CD14-positive monocyte (primary cell): ENCODE measurements around the gene HPRT1. TPM values are rescaled to one million over a fixed set of nuclear protein-coding genes. Genes with fewer than 3 reads are reported as not detected.
A peak's percentile ranks its signal among the peaks of the same experiment; 100 is the strongest.

Experiments used
- DNase-seq, 3 donors: peaks; one replicate each; pipeline ENCODE4 v3.0.0-alpha.2; 2011 to 2022
- H2AFZ ChIP-seq: 2 replicates; pipeline ENCODE4 v1.6.0; 2012; ENCODE audit warnings: mild to moderate bottlenecking, low read depth, low read length, inconsistent platforms; ENCODE audit not compliant: insufficient read depth, poor library complexity, severe bottlenecking
- H3K27ac ChIP-seq, 2 donors: 1 replicate in 1 of 2; 2 replicates in 1 of 2; pipeline ENCODE4 v1.5.1; 2012 to 2013; ENCODE audit warnings: low read length in 2 of 2, control low read depth in 1 of 2, inconsistent platforms in 1 of 2, low read depth in 1 of 2, mild to moderate bottlenecking in 1 of 2
- H3K27me3 ChIP-seq, 2 donors: one replicate each; pipeline versions ENCODE4 v1.6.0 to v1.6.1; 2011 to 2013; ENCODE audit warnings: low read length in 2 of 2; ENCODE audit not compliant: control insufficient read depth in 2 of 2, insufficient read depth in 2 of 2
- H3K36me3 ChIP-seq, 2 donors: replicated peaks in 1 of 2; 1 replicate in 1 of 2; 2 replicates in 1 of 2; pipeline versions ENCODE4 v1.5.1 to v1.6.1; 2012 to 2013; ENCODE audit warnings: low read length in 2 of 2, control low read depth in 1 of 2, inconsistent platforms in 1 of 2, mild to moderate bottlenecking in 1 of 2; ENCODE audit not compliant: insufficient read depth in 2 of 2, control insufficient read depth in 1 of 2
- H3K4me1 ChIP-seq, 2 donors: 1 replicate in 1 of 2; 2 replicates in 1 of 2; pipeline versions ENCODE4 v1.5.1 to v1.6.1; 2012 to 2013; ENCODE audit warnings: low read length in 2 of 2, control low read depth in 1 of 2, inconsistent platforms in 1 of 2, mild to moderate bottlenecking in 1 of 2, moderate library complexity in 1 of 2; ENCODE audit not compliant: insufficient read depth in 2 of 2, control insufficient read depth in 1 of 2
- H3K4me2 ChIP-seq: replicated peaks from 2 replicates; pipeline ENCODE3; 2012; ENCODE audit warnings: low read length, moderate library complexity, mild to moderate bottlenecking; ENCODE audit not compliant: poor library complexity, severe bottlenecking; ENCODE audit errors: extremely low read depth
- H3K4me3 ChIP-seq, 3 experiments: fragments of 200-600 bp in 1 of 3; sonication (generic) in 1 of 3; replicated peaks in 1 of 3; 1 replicate in 2 of 3; 2 replicates in 1 of 3; pipeline ENCODE4 v1.5.1; 2011 to 2013; ENCODE audit warnings: low read length in 3 of 3, mild to moderate bottlenecking in 3 of 3, control low read depth in 2 of 3, low read depth in 2 of 3, inconsistent platforms in 1 of 3, moderate library complexity in 1 of 3
- H3K79me2 ChIP-seq: 2 replicates; pipeline ENCODE4 v1.6.0; 2012; ENCODE audit warnings: mild to moderate bottlenecking, control low read depth, inconsistent platforms, low read length, moderate library complexity; ENCODE audit not compliant: insufficient read depth
- H3K9ac ChIP-seq: 2 replicates; pipeline ENCODE4 v1.6.0; 2017; ENCODE audit warnings: low read length, mild to moderate bottlenecking; ENCODE audit not compliant: insufficient read depth, poor library complexity, severe bottlenecking
- H3K9me3 ChIP-seq, 2 donors: replicated peaks in 1 of 2; 1 replicate in 1 of 2; 2 replicates in 1 of 2; pipeline versions ENCODE4 v1.5.1 to v1.6.1; 2012 to 2013; ENCODE audit warnings: low read length in 2 of 2, control low read depth in 1 of 2; ENCODE audit not compliant: control insufficient read depth in 1 of 2, insufficient read depth in 1 of 2
- H4K20me1 ChIP-seq: 2 replicates; pipeline ENCODE4 v1.6.0; 2012; ENCODE audit warnings: mild to moderate bottlenecking, low read length, control low read depth, moderate library complexity; ENCODE audit not compliant: insufficient read depth
- H3K27ac Mint-ChIP-seq, 7 donors: one replicate each; pipeline ENCODE4 v1.8.0; 2020; ENCODE audit warnings: mild to moderate bottlenecking in 7 of 7, mixed read lengths in 7 of 7, moderate library complexity in 6 of 7, inconsistent platforms in 2 of 7
- H3K27me3 Mint-ChIP-seq, 3 donors: one replicate each; pipeline ENCODE4 v1.8.0; 2021 to 2022; ENCODE audit warnings: low read depth in 3 of 3, mild to moderate bottlenecking in 3 of 3, mixed read lengths in 3 of 3, moderate library complexity in 3 of 3, inconsistent platforms in 1 of 3
- H3K36me3 Mint-ChIP-seq, 2 donors: one replicate each; pipeline ENCODE4 v1.8.0; 2020; ENCODE audit warnings: mixed read lengths in 2 of 2, inconsistent platforms in 1 of 2, mild to moderate bottlenecking in 1 of 2
- H3K4me1 Mint-ChIP-seq: one replicate; pipeline ENCODE4 v1.8.0; 2020; ENCODE audit warnings: mild to moderate bottlenecking, mixed read lengths
- H3K4me3 Mint-ChIP-seq, 2 donors: one replicate each; pipeline ENCODE4 v1.8.0; 2020; ENCODE audit warnings: mild to moderate bottlenecking in 2 of 2, mixed read lengths in 2 of 2, moderate library complexity in 1 of 2
- H3K9me3 Mint-ChIP-seq, 7 donors: one replicate each; pipeline ENCODE4 v1.8.0; 2020 to 2022; ENCODE audit warnings: mixed read lengths in 7 of 7, mild to moderate bottlenecking in 6 of 7, moderate library complexity in 6 of 7, inconsistent platforms in 2 of 7
- CTCF ChIP-seq: fragments of 200-600 bp; IDR thresholded peaks from one replicate; pipeline ENCODE4 v1.8.0; 2022; ENCODE audit warnings: antibody characterized with exemption, mild to moderate bottlenecking
- WGBS: methylation state at CpG from one replicate; pipeline ENCODE4 v1.1.5; 2013; ENCODE audit warnings: missing lambda C conversion rate; ENCODE audit not compliant: insufficient coverage; 5-methylcytosine and 5-hydroxymethylcytosine counted together
- intact Hi-C, 2 donors: fragments of 100-400 bp; cut with micrococcal nuclease; formaldehyde crosslinking; loops; one replicate each; pipeline versions ENCODE4 v1.15.0 to v1.15.1; 2023
- polyA plus RNA-seq, 3 donors: library from polyadenylated mRNA; depleted of rRNA in 1 of 3; unstranded in 2 of 3; stranded (reverse) in 1 of 3; fragments of 300-500 nt in 2 of 3; fragments of >200 nt in 1 of 3; fragmentation: Illumina TruSeq in 2 of 3; gene quantifications; 1 replicate in 2 of 3; 2 replicates in 1 of 3; pipeline ENCODE4 v1.2.3, GENCODE V29; 2012 to 2021

Gene HPRT1
- polyA plus RNA-seq, 3 donors, result 13.0 to 56.4 (median 54.5) TPM

- H3K36me3 Mint-ChIP-seq, result peaks cover 19 to 26% of the 10 kb centered on the region in 2 donors
- peaks cover 0 to 10% (median 0%) of the 10 kb centered on the region in 7 donors for H3K9me3 Mint-ChIP-seq
- H3K27me3 Mint-ChIP-seq, result peaks cover 0 to 2% (median 0%) of the 10 kb centered on the region in 3 donors
- no peaks in the 10 kb centered on the region for H3K4me1 Mint-ChIP-seq
- Histone ChIP-seq H2AFZ (no peak overlapping the region), H3K9me3 (no peaks in the 10 kb centered on the region), H3K9ac (no peak overlapping the region), H3K36me3 (peaks cover 2 to 21% of the 10 kb centered on the region in 2 donors), H4K20me1 (no peaks in the 10 kb centered on the region), H3K27ac (no peak overlapping the region), H3K4me2 (no peak overlapping the region), H3K79me2 (no peaks in the 10 kb centered on the region), H3K4me3 (no peak overlapping the region), H3K27me3 (no peaks in the 10 kb centered on the region), H3K4me1 (no peaks in the 10 kb centered on the region)
- peak overlapping the region in 2 of 7 donors; percentile 15 to 19 for H3K27ac Mint-ChIP-seq
- no peak for TF ChIP-seq CTCF
- intact Hi-C loops, result no loop called here
- H3K4me3 Mint-ChIP-seq, result no peak overlapping the region
- WGBS, result no CpG with 5 or more reads among the region's 2 CpGs
- DNase-seq, result peak in 1 of 3 donors; percentile 8
Measured at GRCh38 chrX:134431894-134432293, 28.1 kb upstream of the HPRT1 start.

GRCh38 chrX:134435894-134436293, 24.1 kb upstream of the HPRT1 start:
- intact Hi-C loops, result no loop called here
- WGBS, result no CpG with 5 or more reads among the region's 6 CpGs

More at GRCh38 chrX:134435894-134436293, 24.1 kb upstream of the HPRT1 start:
- H3K79me2 ChIP-seq, result no peaks in the 10 kb centered on the region
- no peak overlapping the region for H3K4me3 ChIP-seq
- H3K27me3 ChIP-seq, result no peaks in the 10 kb centered on the region
- H3K4me3 Mint-ChIP-seq, result no peak overlapping the region
- no peaks in the 10 kb centered on the region for H3K36me3 ChIP-seq
- DNase-seq, result no peak
- H3K27me3 Mint-ChIP-seq, result peaks cover 0 to 4% (median 0%) of the 10 kb centered on the region in 3 donors
- H3K27ac ChIP-seq, result no peak overlapping the region
- no peak for TF ChIP-seq CTCF
- H3K4me1 Mint-ChIP-seq, result no peaks in the 10 kb centered on the region
- H3K9me3 Mint-ChIP-seq, result peaks cover 0 to 10% (median 0%) of the 10 kb centered on the region in 7 donors
- H2AFZ ChIP-seq, result no peak overlapping the region
- no peak overlapping the region for H3K9ac ChIP-seq
- no peaks in the 10 kb centered on the region for H4K20me1 ChIP-seq
- no peaks in the 10 kb centered on the region for H3K4me1 ChIP-seq
- no peak overlapping the region for H3K27ac Mint-ChIP-seq
- no peak overlapping the region for H3K4me2 ChIP-seq
- peaks cover 19 to 25% of the 10 kb centered on the region in 2 donors for H3K36me3 Mint-ChIP-seq
- no peaks in the 10 kb centered on the region for H3K9me3 ChIP-seq
